IMR-90 (cell line): ENCODE data around the gene SLC35E4. TPM values are rescaled to one million over a fixed set of nuclear protein-coding genes. Genes with fewer than 3 reads are reported as not detected.

Experiments
- ATAC-seq: fragments of 200-7000 bp; cut with Tn5 transposase; 2 replicates; pipeline ENCODE4 v1.9.1; 2020; ENCODE audit warnings: low read depth, mild to moderate bottlenecking, moderate library complexity
- BruUV-seq: library from RNA; stranded (reverse); fragments of 400-500 nt; replicated peaks from 2 replicates; lab custom pipeline; 2021; lab: Mats Ljungman, UMichigan
- CTCF ChIA-PET: fragments of 300-600 bp; formaldehyde crosslinking; extraction: SDS; loops from one replicate; lab custom pipeline; 2021; ENCODE audit warnings: antibody characterized with exemption; lab: Yijun Ruan, JAX
- POLR2A ChIA-PET: fragments of 300-600 bp; sonication (Branson Sonifier 250); formaldehyde crosslinking; loops from one replicate; lab custom pipeline; 2022; ENCODE audit warnings: antibody characterized with exemption; ENCODE audit not compliant: unreplicated experiment; lab: Charles Lee
- DNase-seq: peaks from one replicate; pipeline ENCODE4 v3.0.0; 2013
- H2AFZ ChIP-seq: replicated peaks from 2 replicates; pipeline ENCODE3; 2013; ENCODE audit warnings: low read length, mild to moderate bottlenecking; ENCODE audit not compliant: poor library complexity
- H2AK5ac ChIP-seq: 2 replicates; pipeline ENCODE4 v1.6.1; 2013; ENCODE audit warnings: low read depth, low read length, inconsistent platforms
- H2AK9ac ChIP-seq: replicated peaks from 2 replicates; pipeline ENCODE3; 2013; ENCODE audit warnings: mild to moderate bottlenecking, low read depth, low read length, moderate library complexity; ENCODE audit not compliant: poor library complexity
- H2BK120ac ChIP-seq: 2 replicates; pipeline ENCODE4 v1.6.1; 2013; ENCODE audit warnings: low read depth, low read length, inconsistent platforms
- H2BK15ac ChIP-seq: 3 replicates; pipeline ENCODE4 v1.6.1; 2013; ENCODE audit warnings: low read depth, low read length, inconsistent platforms
- H2BK20ac ChIP-seq: 2 replicates; pipeline ENCODE4 v1.6.1; 2013; ENCODE audit warnings: low read depth, mild to moderate bottlenecking, inconsistent platforms, low read length, moderate library complexity
- H2BK5ac ChIP-seq: 2 replicates; pipeline ENCODE4 v1.6.1; 2013; ENCODE audit warnings: mild to moderate bottlenecking, low read depth, low read length, inconsistent platforms; ENCODE audit not compliant: poor library complexity, severe bottlenecking
- H3K14ac ChIP-seq: replicated peaks from 2 replicates; pipeline ENCODE4 v1.6.1; 2013; ENCODE audit warnings: low read depth, low read length, inconsistent platforms
- H3K18ac ChIP-seq: 2 replicates; pipeline ENCODE4 v1.6.1; 2013; ENCODE audit warnings: low read depth, low read length, control low read depth
- H3K23ac ChIP-seq: 2 replicates; pipeline ENCODE4 v1.6.1; 2013; ENCODE audit warnings: low read depth, low read length, inconsistent platforms
- H3K27ac ChIP-seq: 2 replicates; pipeline ENCODE4 v1.5.1; 2013; ENCODE audit warnings: mild to moderate bottlenecking, control low read depth, low read length; ENCODE audit not compliant: insufficient read depth
- H3K27me3 ChIP-seq: 2 replicates; pipeline ENCODE4 v1.6.1; 2013; ENCODE audit warnings: low read length; ENCODE audit not compliant: control insufficient read depth, insufficient read depth
- H3K36me3 ChIP-seq: 2 replicates; pipeline ENCODE4 v1.6.1; 2013; ENCODE audit warnings: low read length, mixed read lengths; ENCODE audit not compliant: control insufficient read depth, insufficient read depth
- H3K4ac ChIP-seq: 2 replicates; pipeline ENCODE4 v1.6.1; 2013; ENCODE audit warnings: low read depth, low read length, inconsistent platforms
- H3K4me1 ChIP-seq: 2 replicates; pipeline ENCODE4 v1.6.1; 2013; ENCODE audit warnings: low read length, mixed read lengths; ENCODE audit not compliant: control insufficient read depth, insufficient read depth
- H3K4me2 ChIP-seq: 2 replicates; pipeline ENCODE4 v1.6.1; 2013; ENCODE audit warnings: low read depth, mild to moderate bottlenecking, control low read depth, low read length, moderate library complexity
- H3K4me3 ChIP-seq: 2 replicates; pipeline ENCODE4 v1.5.1; 2013; ENCODE audit warnings: low read depth, mild to moderate bottlenecking, control low read depth, low read length, moderate library complexity; ENCODE audit not compliant: insufficient read depth
- H3K56ac ChIP-seq: 2 replicates; pipeline ENCODE4 v1.6.1; 2013; ENCODE audit warnings: low read length, inconsistent platforms; ENCODE audit not compliant: insufficient read depth; ENCODE audit errors: extremely low read depth
- H3K79me1 ChIP-seq, 2 experiments: 2 replicates each; pipeline ENCODE4 v1.6.1; 2013; ENCODE audit warnings: low read length in 2 of 2, inconsistent platforms in 1 of 2, low read depth in 1 of 2
- H3K9ac ChIP-seq: 2 replicates; pipeline ENCODE4 v1.6.1; 2013; ENCODE audit warnings: low read depth, low read length, control low read depth
- H3K9me1 ChIP-seq: 2 replicates; pipeline ENCODE4 v1.6.1; 2013; ENCODE audit warnings: low read length, inconsistent platforms; ENCODE audit not compliant: insufficient read depth
- H3K9me3 ChIP-seq: 2 replicates; pipeline ENCODE4 v1.6.1; 2013; ENCODE audit warnings: low read length; ENCODE audit not compliant: control insufficient read depth, insufficient read depth
- H4K20me1 ChIP-seq: 2 replicates; pipeline ENCODE4 v1.6.1; 2013; ENCODE audit warnings: low read length, inconsistent platforms; ENCODE audit not compliant: insufficient read depth
- H4K5ac ChIP-seq: 2 replicates; pipeline ENCODE4 v1.6.1; 2013; ENCODE audit warnings: mild to moderate bottlenecking, low read depth, low read length, control low read depth
- H4K8ac ChIP-seq, 2 experiments: 2 replicates each; pipeline ENCODE4 v1.6.1; 2013; ENCODE audit warnings: low read depth in 2 of 2, low read length in 2 of 2, control low read depth in 1 of 2, inconsistent platforms in 1 of 2
- H4K91ac ChIP-seq: 2 replicates; pipeline ENCODE4 v1.6.1; 2013; ENCODE audit warnings: low read depth, low read length, inconsistent platforms; ENCODE audit not compliant: insufficient read depth
- BHLHE40 ChIP-seq: fragments of 150-350 bp; IDR thresholded peaks from 2 replicates; pipeline ENCODE4 v1.6.1; 2016; ENCODE audit warnings: mild to moderate bottlenecking, low read depth, low read length
- CEBPB ChIP-seq: IDR thresholded peaks from 2 replicates; pipeline ENCODE4 v1.6.1; 2012; ENCODE audit warnings: low read depth, low read length, improper control_type of control experiment
- FOS ChIP-seq: fragments of 150-350 bp; IDR thresholded peaks from 2 replicates; pipeline ENCODE4 v1.6.1; 2016; ENCODE audit warnings: low read depth, low read length
- MXI1 ChIP-seq: IDR thresholded peaks from 2 replicates; pipeline ENCODE4 v1.6.1; 2012; ENCODE audit warnings: low read depth, mild to moderate bottlenecking, low read length, moderate library complexity, borderline replicate concordance
- NFE2L2 ChIP-seq: fragments of 150-350 bp; IDR thresholded peaks from 2 replicates; pipeline ENCODE4 v1.6.1; 2016; ENCODE audit warnings: low read depth, mild to moderate bottlenecking, low read length
- POLR2A ChIP-seq: IDR thresholded peaks from 2 replicates; pipeline ENCODE4 v1.6.1; 2012; ENCODE audit warnings: mild to moderate bottlenecking, low read depth, low read length
- RCOR1 ChIP-seq: IDR thresholded peaks from 2 replicates; pipeline ENCODE4 v1.6.1; 2012; ENCODE audit warnings: mild to moderate bottlenecking, low read length, improper control_type of control experiment; ENCODE audit not compliant: insufficient replicate concordance
- WGBS, 2 experiments: methylation state at CpG; one replicate each; pipeline versions ENCODE4 v1.1.5 to v1.1.7; 2013; ENCODE audit warnings: missing lambda C conversion rate in 2 of 2; ENCODE audit not compliant: insufficient read length in 1 of 2; ENCODE audit errors: extremely low coverage in 2 of 2; 5-methylcytosine and 5-hydroxymethylcytosine counted together
- dilution Hi-C: fragments of 300-500 bp; cut with HindIII; formaldehyde crosslinking; loops from one replicate; pipeline ENCODE4 v1.14.3; 2018; ENCODE audit warnings: low sequenced_read_pairs; ENCODE audit not compliant: unreplicated experiment
- in situ Hi-C: fragments of 300-500 bp; cut with MboI; formaldehyde crosslinking; loops from 3 replicates; pipeline ENCODE4 v1.14.3; 2019; ENCODE audit warnings: low sequenced_read_pairs, inconsistent platforms, mixed read lengths
- intact Hi-C: fragments of 100-400 bp; cut with micrococcal nuclease; formaldehyde crosslinking; loops from 2 replicates; pipeline ENCODE4 v1.10.0; 2022
- polyA plus RNA-seq, 3 experiments: library from polyadenylated mRNA; depleted of rRNA; stranded (reverse); fragments of >200 nt; gene quantifications; 2 replicates each; pipeline ENCODE4 v1.2.3, GENCODE V29; 2012; ENCODE audit warnings: low replicate concordance in 1 of 3
- total RNA-seq: library from RNA; depleted of rRNA; stranded (reverse); fragments of >200 nt; gene quantifications from 2 replicates; pipeline ENCODE4 v1.2.3, GENCODE V29; 2012
- TF ChIP-seq, protein P1 (sequence below): fragments of 150-350 bp; IDR thresholded peaks from 2 replicates; pipeline ENCODE4 v1.6.1; 2016; ENCODE audit warnings: low read depth, mild to moderate bottlenecking, low read length, moderate library complexity, borderline replicate concordance
- TF ChIP-seq, protein P2 (sequence below): fragments of 150-350 bp; IDR thresholded peaks from 2 replicates; pipeline ENCODE4 v1.6.1; 2017; ENCODE audit warnings: mild to moderate bottlenecking, antibody characterized with exemption, low read length, low read depth

The SLC35E4 gene
- total and polyA plus RNA-seq, 2 of the 4 experiments (the other 2 are of a cell fraction) = 5.7 to 6.8 TPM

DNA sequence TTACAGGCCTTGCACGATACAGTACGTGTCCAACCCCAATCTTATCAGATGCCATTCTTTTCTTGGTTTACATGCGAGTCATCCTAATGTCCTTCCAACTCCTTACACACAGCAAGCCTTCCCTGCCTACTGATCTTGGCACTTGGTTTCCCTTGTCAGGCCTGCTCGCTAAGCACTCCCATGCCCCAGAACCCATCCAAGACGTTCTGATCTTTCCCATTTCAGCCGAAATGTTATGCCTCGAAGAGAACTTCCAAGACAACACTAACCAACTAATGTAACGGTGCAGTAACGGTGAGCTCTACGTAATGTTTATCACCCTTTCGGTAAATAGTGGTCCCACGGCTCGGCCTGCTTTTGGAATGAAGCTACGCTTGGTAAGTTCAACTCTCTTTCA is 44.4 kb upstream of the SLC35E4 start:
- Histone ChIP-seq H3K4me2 (peak overlapping the region; percentile 99), H4K91ac (peak overlapping the region; percentile 39), H4K5ac (peak overlapping the region; percentile 81), H3K9me3 (no peaks in the 10 kb centered on the region), H3K36me3 (peaks cover 28% of the 10 kb centered on the region), H2BK120ac (no peak overlapping the region), H2AK5ac (peak overlapping the region; percentile 81), H3K4ac (peak overlapping the region; percentile 67), H4K8ac (peak overlapping the region; percentile 71 to 86), H3K27ac (peak overlapping the region; percentile 67), H3K9me1 (0 out of 2 replicates have a peak, but pooled peaks cover 4% of the 10 kb centered on the region), H3K4me1 (no peaks in the 10 kb centered on the region), H3K56ac (peak overlapping the region; percentile 78), H3K14ac (peak overlapping the region; percentile 71), H2AK9ac (peak overlapping the region; percentile 87), H3K18ac (peak overlapping the region; percentile 7), H2AFZ (peak overlapping the region; percentile 33), H3K27me3 (peaks cover 11% of the 10 kb centered on the region), H3K9ac (peak overlapping the region; percentile 90), H3K23ac (peak overlapping the region; percentile 43), H4K20me1 (peaks cover 11% of the 10 kb centered on the region; the same call in 1 of the 2 replicates), H3K4me3 (peak overlapping the region; percentile 96), H3K79me1 (peaks cover 31 to 38% of the 10 kb centered on the region in 2 experiments), H2BK5ac (peak overlapping the region; percentile 25), H2BK15ac (no peak overlapping the region), H2BK20ac (no peak overlapping the region)
- POLR2A ChIA-PET = no interaction called here
- CTCF ChIA-PET = interaction anchor here (1.1 kb wide), 1 partner anchor 15 kb away, joined by 3 read pairs; no protein-coding TSS in a partner anchor
- TSS peak; percentile 54 for BruUV-seq
- peak; percentile 56 for DNase-seq
- in situ Hi-C loops (no loop called here), intact Hi-C loops (no loop called here), dilution Hi-C loops (no loop called here)
- ATAC-seq = no peak
- WGBS, 2 experiments = 3% methylated on average over 11 of the region's 14 CpGs; no CpG with 5 or more reads in 1 of the 2 experiments
- TF ChIP-seq MXI1 (no peak), NFE2L2 (no peak), BHLHE40 (no peak), CEBPB (no peak), RCOR1 (no peak), POLR2A (no peak; the same call in none of the 2 replicates), FOS (no peak)
- TF ChIP-seq, protein P1, sequence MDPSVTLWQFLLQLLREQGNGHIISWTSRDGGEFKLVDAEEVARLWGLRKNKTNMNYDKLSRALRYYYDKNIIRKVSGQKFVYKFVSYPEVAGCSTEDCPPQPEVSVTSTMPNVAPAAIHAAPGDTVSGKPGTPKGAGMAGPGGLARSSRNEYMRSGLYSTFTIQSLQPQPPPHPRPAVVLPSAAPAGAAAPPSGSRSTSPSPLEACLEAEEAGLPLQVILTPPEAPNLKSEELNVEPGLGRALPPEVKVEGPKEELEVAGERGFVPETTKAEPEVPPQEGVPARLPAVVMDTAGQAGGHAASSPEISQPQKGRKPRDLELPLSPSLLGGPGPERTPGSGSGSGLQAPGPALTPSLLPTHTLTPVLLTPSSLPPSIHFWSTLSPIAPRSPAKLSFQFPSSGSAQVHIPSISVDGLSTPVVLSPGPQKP = no peak
- TF ChIP-seq, protein P2, sequence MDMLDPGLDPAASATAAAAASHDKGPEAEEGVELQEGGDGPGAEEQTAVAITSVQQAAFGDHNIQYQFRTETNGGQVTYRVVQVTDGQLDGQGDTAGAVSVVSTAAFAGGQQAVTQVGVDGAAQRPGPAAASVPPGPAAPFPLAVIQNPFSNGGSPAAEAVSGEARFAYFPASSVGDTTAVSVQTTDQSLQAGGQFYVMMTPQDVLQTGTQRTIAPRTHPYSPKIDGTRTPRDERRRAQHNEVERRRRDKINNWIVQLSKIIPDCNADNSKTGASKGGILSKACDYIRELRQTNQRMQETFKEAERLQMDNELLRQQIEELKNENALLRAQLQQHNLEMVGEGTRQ = no peak
